Dermis microvascular lymphatic vessel endothelial cell (primary cell): ENCODE results near the gene APBB1. TPM values are rescaled to one million over a fixed set of nuclear protein-coding genes. Genes with fewer than 3 reads are reported as not detected.

Source experiments
- DNase-seq, 2 donors: peaks; one replicate each; pipeline versions ENCODE4 v3.0.0 to v3.0.0-alpha.2; 2010; ENCODE audit warnings: low read depth in 2 of 2
- total RNA-seq: library from RNA; depleted of rRNA; stranded (reverse); fragments of >200 nt; gene quantifications from 2 replicates; pipeline ENCODE4 v1.2.1, GENCODE V29; 2014

The APBB1 gene
- 23.1 and 34.4 TPM in 2 replicates for total RNA-seq

DNA sequence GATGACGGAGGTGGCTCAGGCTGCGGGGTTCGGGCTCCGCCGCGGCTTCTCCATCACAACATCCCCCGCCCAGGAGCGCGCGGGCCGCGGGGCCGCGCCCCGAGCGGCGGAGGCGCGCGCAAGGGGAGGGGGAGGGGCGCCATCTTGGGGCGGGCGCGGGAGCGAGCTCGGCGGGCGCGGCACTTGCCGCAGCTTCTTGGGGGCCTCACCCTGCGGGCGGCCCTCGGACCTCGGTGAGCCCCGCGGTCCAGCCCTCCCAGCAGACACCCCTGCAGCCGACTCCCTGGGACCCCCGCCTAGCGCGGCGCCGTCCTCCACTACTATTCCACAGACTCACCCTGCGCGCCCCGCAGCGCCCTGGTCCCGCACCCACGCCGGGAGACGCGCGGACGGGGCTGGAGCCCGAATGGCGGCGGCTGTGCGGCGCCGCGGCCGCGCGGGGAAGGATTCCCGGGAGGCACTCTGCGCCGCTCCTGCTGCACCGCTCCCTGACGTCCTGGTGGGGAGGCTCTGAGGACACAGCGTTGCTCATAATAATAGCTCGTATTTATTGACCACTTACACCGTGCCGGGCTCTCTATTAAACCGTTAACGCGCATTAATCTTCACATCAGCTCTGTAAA lies at the start of gene APBB1:
APBB1 (minus strand) TSS at position 86 of the 623 bp plus-strand sequence. CDS start 7,747 bp downstream, outside the sequence.
- DNase-seq, result peak; percentile 12 to 57

DNA sequence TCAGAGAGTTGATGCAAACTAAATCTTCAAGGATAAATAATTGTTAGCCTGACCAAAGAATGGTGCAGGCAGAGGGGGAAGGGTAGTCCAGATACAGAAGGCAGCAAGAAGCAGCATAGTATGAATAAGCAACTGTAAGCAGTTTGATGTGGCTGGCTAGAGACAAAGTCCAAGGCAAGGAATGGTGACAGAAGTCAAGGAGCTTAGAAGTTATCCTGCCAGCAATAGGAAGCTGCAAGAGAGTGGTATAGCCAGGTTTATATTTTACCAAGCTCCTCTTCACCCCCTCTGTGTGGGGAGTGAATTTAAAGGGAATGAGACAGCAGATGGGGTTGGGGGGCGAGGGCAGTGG lies 40.2 kb upstream of the APBB1 start:
- no peak for DNase-seq

DNA sequence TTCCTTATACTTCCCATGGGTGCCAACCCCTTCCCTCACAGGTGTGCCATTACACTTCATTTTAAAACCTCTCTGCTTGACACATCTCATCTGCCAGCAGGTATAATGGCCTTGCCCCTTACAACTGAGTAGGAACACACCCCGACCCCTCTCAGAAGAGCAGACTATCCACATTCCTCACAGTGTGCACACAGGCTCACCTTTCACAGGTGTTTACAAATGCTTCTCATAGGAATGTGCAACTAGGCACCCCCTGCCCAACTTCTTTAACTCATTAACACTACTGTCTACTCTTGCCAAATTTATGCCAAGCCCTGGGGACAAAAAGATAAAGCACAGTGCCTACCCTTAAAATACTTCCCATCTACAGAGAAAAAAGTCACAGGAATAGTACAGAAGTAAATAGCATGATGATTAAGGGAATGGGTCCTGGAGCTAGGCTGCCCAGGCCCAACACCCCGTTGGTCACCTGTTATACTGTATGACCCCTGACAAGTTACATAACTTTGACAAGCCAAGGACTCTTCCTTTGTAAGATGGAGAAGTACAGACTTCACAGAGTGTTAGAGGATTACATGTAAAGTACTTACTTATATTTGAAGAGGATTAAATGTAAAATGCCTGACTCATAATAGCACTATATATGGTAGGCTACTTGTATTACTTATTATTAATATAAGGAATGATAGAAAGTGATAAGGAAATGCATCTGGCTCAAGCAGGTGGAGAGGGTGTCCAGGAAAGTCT lies 39.6 kb upstream of the APBB1 start:
- no peak for DNase-seq

DNA sequence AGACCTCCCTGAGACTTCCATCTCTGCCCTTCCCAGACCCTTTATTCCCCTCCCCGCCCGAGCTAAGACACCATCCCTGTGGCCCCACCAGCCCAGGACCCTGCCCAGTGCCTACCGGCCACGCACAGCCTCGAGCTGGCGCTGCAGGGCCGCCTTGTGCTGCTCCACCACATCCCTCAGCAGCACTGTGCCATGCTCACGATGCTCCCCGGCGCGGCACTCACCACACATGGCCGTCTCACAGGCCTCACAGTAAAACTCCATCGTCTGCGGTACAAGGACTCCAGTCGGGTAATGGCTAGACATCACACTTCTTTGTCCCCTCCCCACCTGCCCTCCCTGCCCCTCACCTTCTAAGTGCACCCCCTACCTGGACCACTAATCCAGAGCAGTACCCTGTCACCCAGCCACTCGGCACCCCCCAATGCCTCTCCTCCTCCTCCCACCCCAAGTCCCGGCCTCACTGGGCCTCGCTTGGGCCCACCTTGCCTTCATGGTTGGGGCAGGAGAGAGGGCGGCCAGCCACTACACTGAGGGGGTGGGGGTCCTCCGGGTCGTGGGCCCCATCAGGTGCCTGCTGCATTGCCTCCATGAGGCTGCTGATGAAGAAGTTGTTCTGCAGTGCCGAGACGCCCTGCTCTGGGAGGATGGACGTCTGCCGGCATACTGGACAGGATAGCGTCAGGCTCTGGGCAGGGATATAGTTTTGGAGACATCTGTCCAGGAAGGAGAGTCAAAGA lies 38.9 kb upstream of the APBB1 start:
- DNase-seq, result no peak

DNA sequence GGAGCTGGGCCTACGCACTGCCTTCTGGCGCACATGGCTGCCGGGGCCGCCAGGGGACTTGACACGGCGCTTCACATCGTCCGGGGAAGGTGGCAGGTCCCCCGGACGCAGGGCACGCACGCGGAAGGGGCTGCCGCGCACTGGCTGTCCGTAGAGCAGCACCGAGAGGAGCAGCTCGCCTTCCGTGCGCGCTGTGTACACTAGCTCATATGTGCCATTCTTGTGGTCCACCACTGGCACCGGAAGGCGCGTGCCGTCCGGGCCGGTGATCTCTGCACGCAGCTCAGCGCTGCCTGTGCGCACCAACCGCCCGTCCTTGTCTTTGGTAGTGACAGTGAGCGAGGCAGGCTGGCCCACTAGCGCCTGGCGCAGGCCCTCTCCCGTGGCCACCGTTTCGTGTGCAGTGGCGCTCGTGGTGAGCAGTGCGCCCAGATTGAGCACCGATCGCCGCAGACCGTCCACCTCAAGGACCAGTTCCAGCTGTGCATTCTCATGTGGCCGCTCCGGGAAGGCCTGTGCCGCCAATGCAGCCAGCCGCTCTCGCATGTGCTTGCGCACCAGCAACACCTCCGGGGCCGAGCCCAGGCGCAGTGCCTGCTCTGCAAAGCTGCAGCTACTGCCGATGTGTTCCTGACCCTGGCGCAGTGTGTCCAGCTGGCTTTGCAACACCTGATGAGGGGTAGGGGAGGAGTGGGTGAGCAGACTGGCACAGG lies 37.6 kb upstream of the APBB1 start:
- DNase-seq, result no peak

DNA sequence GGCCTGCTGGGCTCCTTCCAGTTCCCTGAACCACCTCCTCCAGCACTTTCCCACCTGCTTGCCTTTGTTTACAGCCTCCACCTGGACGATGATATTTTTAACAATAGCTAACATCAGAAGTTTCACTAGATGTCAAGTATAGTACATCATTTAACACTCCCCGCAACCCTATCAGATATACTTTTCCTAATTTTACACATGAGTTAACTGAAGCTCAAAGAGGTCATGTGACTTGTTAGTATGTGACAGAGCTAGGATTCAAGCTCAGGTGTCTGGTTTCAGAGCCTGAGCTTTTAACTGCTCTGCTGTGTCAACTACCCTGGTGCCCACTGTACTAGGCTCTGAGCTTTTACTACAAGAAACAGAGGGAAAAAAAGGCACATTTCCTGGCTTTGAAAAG lies 36.2 kb upstream of the APBB1 start:
- no peak for DNase-seq

DNA sequence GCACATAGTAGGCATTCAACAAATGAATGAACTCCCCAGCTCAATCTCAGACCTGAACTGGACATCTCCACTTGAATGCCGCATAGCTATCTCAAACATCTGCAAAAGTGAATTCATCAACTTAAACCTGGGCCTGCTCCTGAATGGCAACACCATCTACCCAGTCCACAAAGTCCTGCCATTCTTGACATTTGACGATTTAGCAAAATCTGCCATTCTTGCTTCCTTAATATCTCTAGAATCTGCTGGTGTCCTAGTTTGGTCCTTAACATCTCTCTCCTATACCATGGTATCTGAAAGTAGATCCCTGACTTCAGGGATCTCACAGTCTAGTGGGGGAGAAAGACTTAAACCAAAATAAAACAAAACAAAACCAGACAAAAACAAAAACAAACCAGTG lies 34.3 kb upstream of the APBB1 start:
- no peak for DNase-seq

DNA sequence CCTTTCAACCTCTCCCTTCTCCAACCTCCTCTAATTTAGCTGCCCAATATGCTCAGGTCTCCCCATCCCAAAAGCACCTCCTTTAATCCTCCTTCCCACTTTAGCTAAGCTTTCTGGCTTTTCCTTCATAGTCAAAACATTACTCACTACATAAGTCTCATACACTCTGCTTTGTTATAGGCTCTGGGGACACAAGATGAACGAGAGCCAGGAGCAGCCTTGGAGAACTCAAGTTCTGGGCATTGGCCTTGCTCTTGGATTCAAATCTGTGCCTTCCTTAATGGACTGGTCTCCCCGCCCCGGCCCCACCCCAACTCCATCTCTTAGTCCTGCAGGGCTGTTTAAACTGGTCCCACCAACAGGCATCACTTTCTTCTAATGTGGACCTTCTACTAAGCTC lies 33.3 kb upstream of the APBB1 start:
- DNase-seq, result no peak

DNA sequence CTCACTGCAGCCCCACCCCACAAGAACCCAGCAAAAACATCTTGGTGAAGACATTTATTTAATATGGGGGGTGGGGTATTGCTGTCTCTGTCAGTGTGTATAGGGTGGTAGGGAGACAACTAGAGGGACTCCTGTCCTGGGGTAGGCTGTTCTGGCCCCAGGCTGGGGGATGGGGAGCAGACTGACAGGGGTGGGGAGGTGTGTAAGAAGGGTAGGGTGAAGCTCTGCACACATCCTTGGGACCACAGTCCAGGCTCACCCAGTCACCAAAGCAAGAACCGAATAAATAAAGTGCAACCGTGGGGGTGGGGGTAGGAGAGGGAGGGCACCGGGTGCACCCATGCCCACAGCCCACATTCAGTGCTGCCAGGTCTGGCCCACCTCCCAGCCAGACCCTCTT lies 29.7 kb upstream of the APBB1 start:
- no peak for DNase-seq

DNA sequence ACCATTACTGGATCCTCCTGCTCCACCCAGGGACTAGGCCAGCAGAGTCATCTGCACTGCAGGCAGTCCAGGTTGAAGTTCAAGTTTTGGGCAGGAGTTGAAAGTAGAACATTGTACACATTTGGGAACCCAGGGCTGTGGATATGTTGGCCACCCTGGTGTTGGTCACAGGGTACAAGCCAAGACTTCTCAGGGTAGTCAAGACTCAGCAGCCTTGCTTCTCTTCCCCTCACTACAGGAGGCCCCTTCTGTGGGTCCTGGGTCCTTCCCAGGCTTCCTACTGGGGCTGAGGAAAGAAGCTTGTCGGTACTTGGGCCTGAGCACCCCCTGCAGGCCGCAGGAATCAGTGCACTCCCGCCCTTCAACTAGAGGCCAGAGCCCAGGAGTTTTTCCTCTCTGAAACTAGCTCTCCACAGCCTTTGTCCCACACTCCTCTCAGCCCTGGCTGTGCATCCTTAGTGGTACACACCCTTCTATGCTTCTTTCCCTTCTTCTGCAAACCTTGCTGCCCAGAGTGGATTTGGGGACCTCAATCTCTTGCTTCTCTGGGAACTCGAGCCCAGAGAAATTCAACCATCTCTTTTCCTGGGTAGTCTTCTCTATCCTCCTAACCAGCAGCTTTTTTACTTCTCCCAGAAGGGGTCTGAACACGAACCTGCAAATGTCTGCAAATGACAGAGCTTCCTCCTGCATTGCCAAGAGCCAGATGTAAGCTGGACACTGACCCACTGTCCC lies 24.5 kb upstream of the APBB1 start:
- peak in 1 of 2 donors; percentile 60 for DNase-seq

DNA sequence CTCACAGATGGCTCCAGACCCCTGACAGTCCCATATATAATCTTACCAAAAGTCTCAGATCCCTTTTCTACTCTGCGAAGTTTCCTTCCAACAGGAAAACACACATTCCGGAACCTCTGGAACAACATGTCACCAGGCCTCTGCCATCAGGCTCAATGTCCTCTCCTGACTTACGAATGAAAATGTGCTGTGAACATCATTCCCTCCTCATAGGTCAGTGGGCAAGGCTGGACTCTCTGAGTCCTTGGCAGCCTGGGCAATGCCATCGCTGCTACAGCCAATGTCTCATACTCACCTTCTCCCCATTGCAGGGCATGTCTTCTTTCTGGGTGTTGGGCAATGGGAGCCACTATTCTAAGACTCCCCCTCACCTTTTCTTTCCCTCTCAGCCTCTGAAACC lies 23.5 kb upstream of the APBB1 start:
- DNase-seq, result no peak

DNA sequence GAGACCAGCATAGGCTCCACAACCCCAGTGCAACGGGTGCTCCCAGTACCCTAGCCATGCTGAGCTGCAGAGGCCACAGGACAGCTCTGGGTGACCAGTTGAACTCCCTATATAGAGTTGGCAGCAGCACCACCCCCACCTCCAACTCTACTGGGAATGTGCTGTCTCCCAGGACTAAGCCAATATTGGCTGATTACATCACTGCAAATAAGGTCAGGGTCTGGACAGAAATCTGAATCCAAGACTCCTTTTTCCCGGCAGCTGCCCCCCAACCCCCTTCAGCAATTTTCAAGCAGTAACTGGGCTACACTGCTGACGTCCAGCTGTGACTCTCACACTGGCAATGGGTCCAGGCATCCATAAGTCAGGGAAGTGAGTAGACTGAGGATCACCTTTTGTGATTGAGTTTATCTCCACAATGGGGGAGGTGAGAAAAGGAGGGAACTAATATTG lies 22.0 kb upstream of the APBB1 start, which contains the start of gene HPX:
HPX (minus strand) TSS at position 82 of the 453 bp plus-strand sequence; CDS start at position 58, 24 bp downstream.
- no peak for DNase-seq

DNA sequence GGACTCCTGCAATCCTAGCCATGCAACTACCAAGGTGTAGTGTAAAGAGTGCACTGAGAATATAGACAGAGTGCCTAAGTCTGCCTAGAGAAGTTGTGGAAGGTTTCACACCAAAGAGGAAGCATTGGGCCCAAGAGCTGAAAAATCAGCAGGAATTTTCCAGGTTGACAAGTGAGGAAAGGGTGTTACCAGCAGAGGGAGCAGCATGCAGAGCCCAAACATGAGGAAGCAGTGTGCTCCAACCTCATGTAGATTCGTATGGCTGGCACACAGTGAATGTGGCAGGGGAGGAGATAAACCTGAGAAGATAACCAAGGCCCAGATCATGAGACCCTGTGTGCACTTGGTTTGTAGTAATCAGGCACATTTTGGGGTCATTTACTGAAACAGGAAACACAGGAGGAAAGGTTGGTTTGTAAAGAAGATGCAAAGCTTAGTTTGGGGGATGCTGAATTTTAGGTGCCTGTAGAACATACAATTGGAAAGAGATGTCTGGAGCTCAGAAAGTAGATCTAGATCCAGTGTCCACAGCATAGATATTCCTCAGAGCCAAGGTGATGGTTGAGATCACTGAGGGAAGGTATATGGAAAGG lies 20.2 kb upstream of the APBB1 start:
- peak; percentile 64 to 70 for DNase-seq

DNA sequence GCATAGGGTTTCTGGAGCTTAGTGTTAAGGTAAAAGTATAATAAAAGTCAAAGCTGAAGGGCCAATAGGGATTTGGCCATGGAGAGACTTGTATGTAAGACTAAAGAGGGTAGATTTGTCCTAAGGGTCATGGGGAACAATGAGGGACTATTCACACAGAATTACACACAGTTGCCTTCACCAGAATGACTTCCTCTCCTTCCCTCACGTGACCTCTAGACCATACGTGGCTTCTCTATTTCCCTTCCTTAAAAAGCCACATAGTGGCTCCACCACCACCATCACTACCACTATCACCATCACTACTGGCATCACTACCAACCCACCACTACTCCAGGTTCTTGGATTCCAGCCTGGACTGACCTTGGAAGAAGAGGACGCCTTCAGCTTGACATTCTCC lies 19.1 kb upstream of the APBB1 start:
- DNase-seq, result no peak

DNA sequence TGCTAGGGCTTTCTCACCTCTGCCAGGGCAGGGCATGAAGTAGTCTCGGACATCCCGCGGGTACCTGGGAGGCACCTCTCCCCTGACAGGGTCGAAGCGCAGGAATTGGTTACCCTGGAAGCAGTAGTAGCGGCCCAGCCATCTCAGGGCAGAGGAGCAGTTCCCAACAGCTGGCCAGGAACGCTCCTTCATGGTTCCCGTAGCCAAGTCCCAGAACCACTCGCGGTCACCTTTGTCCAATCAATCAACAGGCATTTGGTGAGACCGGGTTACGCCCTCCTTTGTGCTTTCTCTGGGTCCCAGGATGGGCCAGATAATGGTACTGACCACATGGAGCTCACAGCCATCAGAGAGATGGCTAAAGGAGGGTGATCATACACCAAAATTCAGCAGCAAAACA lies 18.5 kb upstream of the APBB1 start:
- DNase-seq, result no peak

DNA sequence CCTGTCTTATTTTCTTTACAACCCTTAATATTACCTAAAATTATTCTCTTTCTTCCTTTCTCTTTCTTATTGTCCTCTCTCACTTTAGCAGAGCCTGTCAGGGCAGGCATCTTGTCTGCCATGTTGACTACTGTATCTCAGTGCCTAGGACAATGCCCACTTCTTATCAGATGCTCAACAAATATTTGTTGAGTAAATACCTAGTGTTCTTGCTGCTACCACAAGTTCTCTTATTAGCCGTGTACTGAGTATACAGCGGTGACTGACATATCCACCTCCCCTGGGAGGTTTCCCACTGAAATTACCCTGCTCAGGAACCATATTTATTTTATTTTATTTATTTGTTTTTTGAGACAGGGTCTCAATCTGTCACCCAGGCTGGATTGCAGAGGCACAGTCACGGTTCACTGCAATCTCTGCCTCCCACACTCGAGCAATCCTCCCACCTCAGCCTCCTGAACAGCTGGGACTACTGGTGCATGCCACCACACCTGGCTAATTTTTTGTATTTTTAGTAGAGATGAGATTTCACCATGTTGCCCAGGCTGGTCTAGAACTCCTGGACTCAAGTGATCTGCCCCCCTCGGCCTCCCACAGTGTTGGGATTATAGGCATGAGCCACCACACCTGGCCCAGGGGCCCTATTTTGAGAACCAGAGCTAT lies 15.2 kb upstream of the APBB1 start:
- DNase-seq, result no peak

DNA sequence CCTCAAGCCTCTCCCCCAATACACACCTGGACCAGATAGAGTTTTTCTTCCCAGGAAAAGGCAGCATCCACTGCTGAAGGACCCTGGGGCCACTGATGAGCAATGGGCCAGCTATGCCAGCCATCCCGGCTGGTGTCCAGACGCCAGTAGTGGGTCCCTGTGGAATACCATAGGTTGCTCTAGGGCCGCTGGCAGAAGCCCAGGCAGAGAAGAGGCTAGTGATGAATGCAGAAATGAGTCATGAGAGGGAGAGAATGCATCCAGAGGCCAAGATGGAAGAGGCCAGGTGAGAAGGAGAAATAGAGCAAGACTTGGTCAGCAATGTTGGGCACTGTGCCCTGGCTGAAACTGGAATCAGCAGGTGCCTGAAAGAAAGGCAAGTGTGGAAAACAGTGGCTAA lies 13.0 kb upstream of the APBB1 start:
- DNase-seq, result no peak

DNA sequence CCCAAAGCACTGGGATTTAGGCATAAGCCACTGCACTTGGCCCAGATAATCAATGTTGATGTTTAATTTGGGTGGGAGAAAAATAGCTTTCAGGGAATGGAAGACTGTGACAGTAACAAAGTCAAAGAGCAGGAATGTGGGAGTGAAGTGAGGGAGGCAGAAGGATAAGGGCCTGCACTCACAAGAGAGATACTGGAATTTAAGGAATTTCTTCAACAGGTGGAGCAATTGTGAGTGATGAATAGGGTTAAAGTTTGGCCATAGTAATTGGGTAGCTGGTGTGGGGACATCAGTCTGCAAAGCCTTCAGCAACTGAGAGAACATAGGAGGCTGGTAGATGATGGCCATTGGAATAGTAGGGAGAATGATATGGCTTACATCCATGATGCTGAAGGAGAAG lies 8.6 kb upstream of the APBB1 start:
- DNase-seq, result no peak

DNA sequence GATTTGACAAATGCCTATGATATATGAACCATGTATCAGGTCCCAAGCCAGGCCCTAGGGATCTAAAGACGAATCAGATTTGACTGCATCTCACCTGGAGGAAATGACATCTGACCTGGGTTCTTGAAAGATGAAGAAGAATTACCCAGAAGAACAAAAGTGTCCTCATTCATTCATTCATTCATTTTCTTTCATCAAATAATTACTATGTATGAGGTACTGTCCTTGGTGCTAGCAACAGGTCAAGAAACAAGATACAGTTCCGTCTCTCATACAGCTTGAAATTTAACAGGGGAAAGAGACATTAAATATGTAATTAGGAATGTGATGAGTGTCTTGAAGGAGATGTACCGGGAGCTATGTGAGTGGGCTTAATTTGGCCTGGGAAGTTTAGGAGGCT lies 1.8 kb upstream of the APBB1 start:
- DNase-seq, result no peak

DNA sequence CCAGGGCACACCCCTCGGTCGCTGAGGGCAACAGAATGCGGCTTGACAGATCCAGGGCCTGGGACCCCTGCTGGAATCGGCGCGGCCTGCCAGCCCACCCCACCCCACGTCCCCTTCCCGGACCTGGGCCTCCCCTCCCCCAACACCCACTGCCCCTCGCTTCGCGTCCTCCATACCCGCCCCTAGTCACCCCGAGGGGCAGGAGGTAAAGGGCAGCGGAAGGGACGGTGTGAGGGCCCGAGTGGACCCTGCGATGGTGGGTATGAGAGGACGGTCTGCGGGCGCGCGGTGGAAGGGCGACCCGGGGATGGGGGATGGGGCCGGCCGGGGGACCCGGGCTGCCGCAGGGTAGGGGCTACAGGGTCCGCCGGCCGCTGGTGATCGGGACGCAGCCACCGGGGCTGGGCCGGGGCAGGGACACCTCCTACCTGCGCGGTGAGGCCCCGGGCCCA lies 311 bp downstream of the APBB1 start:
- DNase-seq, result no peak
